DMS 273 (cell line): ENCODE measurements around the gene EIF3CL.
"Not testable (repeated sequence)": the region's sequence is repeated elsewhere in the genome, so short reads cannot be mapped to it uniquely, and the experiment has no call there.

Experiments used
- DNase-seq: peaks from one replicate; lab custom pipeline; 2025; ENCODE audit not compliant: unreplicated experiment; lab: John Stamatoyannopoulos, UW

EIF3CL gene

GRCh38 chr16:28363408-28363807, 40.2 kb downstream of the EIF3CL start, which contains the start of gene NPIPB6:
Gene NPIPB6, minus strand, starts transcription at chr16:28363508. Its CDS starts 686 bp downstream, at chr16:28362822.
- not testable (repeated sequence) for DNase-seq

GRCh38 chr16:28362600-28362999, 41.0 kb downstream of the EIF3CL start:
- not testable (repeated sequence) for DNase-seq

- not testable (repeated sequence) for DNase-seq
Observed at GRCh38 chr16:28338230-28338629, 65.4 kb downstream of the EIF3CL start.

- not testable (repeated sequence) for DNase-seq
Observed at GRCh38 chr16:28336940-28337710, 66.5 kb downstream of the EIF3CL start.

- not testable (repeated sequence) for DNase-seq
Observed at GRCh38 chr16:28335678-28336077, 68.0 kb downstream of the EIF3CL start.

- DNase-seq: not testable (repeated sequence)
Observed at GRCh38 chr16:28332632-28333031, 71.0 kb downstream of the EIF3CL start.

- not testable (repeated sequence) for DNase-seq
Observed at GRCh38 chr16:28330981-28331380, 72.7 kb downstream of the EIF3CL start.

GRCh38 chr16:28330232-28330631, 73.4 kb downstream of the EIF3CL start:
- DNase-seq: peak; percentile 37
